Inferior parietal cortex (tissue), 1 donor: ENCODE results near the gene CEPT1.

Experiments used
- DNase-seq: peaks from one replicate; pipeline ENCODE4 v3.0.0-alpha.2; 2016; ENCODE audit errors: extremely low spot score

The CEPT1 gene

DNA sequence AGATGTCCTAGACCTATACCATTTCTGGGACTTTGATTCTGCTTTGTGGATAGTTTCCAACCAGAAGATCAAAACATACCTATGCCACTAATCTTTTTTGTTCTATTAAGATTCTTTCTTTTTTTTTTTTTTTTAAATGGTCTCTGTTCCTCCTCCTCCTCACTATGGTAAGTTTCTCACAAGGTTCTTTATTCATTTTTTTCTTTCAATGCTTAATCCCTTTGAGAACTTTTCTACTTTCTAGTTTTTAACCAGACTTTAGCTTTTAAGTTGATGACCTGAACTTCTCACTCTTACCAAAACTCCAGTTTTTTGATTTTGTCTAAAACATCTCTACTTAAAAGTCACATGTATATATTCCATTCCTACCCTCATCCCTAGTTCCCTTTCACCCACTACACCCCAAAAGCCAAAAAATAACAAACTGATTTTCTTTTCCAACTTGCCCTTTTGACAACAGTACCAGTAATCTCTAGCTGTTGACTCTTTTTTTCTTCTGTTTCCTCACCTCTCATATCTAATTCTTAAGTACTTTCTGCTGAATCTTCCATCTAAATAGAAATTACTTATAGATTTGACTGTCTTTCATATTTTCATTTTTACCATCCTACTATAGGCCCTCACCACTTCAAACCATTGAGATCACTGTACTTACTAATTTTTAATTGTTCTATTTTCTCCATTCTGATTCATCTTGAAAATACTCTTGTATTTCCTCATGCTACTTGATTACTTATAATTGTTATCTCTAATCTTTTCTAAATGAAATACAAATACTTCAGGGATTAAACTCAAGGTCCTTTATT, 6.1 kb downstream of the CEPT1 start:
- DNase-seq: no peak

- no peak for DNase-seq
Observed at GRCh38 chr1:111147948-111148347, 7.9 kb downstream of the CEPT1 start.

- DNase-seq: no peak
Observed at GRCh38 chr1:111148376-111148881, 8.4 kb downstream of the CEPT1 start.

- DNase-seq: no peak
Observed at GRCh38 chr1:111151838-111152237, 11.8 kb downstream of the CEPT1 start.

- DNase-seq: no peak
Observed at GRCh38 chr1:111154021-111154999, 14.3 kb downstream of the CEPT1 start.

DNA sequence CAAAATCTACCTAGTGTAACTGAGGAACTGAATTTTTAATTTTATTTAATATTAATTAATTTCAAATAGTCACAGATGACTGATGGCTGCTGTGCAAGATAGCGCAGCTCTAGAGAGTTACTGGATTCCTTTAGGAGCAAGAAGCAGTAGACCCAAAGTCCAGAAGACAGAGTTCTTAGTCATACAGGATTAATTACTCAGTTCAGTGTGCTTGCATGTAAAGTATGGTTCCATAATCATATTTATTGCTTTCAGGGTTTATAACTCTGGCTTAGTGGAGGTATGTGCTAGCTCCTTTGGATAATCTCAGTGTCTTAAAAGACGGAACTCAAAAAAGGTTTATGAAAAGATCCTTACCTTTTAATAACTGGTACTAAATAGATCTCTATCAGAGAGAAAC, 17.4 kb downstream of the CEPT1 start:
- no peak for DNase-seq

DNA sequence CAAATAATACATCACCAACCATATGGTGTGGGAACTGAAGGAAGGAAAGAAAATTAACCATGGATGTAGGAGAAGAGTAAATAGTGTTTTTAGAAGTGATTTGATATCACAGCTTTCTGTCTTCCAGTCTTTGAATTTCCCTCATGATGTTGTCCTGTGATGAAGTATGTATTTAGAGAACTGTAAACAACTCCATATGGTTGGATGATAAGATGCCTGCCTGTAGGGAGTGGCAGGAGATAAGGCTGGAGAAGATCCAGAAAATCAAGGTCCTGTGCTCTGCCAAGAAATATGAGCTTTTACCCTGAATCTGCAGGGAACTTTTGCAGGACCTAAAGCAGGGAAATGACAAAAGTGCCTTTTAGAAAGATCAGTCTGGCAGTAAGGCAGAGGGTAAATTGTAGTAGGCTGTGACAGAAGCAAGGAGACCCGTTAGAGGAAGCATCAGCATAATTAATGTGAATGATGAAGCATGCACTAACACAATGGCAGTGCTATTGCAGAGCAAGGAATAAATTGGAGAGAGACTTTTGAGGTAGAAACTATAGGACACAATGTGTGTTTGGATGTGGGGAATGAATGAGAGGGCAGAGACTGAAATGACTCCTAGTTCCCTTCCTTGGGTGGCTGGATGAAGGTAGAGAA, 21.9 kb downstream of the CEPT1 start:
- DNase-seq: no peak

DNA sequence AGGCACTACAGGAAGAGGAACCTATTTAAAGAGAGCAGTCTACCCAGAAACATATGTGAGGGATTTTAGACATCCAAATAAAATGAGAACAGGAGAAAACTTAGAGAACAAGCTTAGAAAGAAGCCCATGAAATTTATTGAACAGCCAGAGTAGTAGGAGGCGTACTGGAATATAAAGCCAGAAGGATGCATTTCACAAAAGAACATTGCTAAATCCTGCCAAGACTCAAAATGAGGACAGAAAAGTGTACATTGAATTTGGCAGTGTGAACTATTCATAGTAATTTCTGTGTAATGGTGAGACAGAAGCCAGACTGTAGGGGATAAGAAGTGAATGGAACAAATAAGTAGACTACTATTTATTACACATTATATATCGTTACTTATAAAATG, 22.5 kb downstream of the CEPT1 start:
- peak; percentile 36 for DNase-seq

GRCh38 chr1:111163363-111163762, 23.3 kb downstream of the CEPT1 start:
- DNase-seq: no peak

DNA sequence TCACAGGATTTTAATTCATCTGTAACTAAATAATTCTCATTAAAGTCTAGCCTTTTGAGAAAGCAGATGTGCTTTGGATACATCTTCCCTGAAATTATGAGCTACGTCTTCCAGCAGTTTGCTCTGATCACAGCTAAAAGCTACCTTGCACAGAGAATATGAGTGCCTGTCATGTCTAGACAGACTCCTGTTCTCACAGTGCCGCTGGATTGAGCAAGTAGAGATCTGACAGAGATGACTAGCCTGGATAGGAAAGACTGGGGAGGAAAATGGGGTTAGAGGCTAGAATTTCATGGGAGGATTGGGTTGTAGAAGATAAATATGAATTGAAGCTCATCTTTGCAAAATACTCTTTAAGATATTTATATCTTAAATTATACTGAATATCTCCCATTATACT, 24.1 kb downstream of the CEPT1 start:
- no peak for DNase-seq

DNA sequence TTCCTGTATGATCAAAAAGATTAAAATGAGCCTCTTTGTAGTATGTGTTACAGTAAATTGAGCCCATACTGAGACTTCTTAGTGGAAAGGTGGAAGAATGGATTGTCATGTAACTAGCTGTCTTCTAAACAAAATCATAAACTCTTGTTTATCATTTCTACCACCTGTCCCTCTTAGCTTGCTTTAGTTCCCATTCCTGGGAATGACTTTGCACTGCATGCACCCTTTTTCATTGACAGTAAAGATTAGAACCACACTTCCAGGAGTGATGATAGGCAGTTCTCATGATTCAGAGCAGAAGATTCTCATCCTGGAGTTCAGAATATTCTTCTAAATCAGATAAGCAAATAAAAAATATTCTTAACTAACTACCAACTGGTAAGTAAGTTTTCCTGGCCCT, 32.4 kb downstream of the CEPT1 start:
- no peak for DNase-seq

- DNase-seq: peak; percentile 10
Observed at GRCh38 chr1:111174070-111174469, 34.0 kb downstream of the CEPT1 start.

GRCh38 chr1:111175349-111175748, 35.3 kb downstream of the CEPT1 start:
- no peak for DNase-seq

GRCh38 chr1:111176678-111177077, 36.7 kb downstream of the CEPT1 start:
- no peak for DNase-seq

DNA sequence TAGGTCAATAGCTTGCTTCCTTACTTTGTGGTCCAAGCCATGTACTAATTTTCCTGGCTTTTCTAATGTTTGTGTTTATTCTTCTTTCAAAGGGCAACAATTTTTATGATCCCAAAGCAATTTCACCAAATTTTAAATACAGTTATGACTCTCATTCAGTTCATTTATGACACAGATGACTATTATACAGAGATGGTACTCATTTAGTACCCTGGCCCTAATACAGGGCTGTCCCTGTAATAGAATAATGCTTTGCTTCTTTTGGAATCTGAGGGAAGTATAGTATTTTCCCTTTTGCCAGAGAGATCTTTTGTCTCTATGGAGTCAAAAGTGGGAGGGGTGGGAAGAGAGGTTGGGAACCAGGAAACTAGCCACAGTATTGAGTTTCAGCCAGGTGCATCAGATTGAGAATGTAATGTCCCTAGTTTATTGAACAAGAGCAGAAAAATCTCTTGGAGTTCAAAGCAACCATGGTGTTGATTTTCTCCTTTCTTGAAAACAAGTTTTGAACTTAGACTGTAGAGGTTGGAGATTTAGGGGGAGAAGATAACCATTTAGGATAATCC, 40.0 kb downstream of the CEPT1 start:
- no peak for DNase-seq

- no peak for DNase-seq
Observed at GRCh38 chr1:111182052-111182451, 42.0 kb downstream of the CEPT1 start.

GRCh38 chr1:111183308-111184069, 43.5 kb downstream of the CEPT1 start:
- no peak for DNase-seq

DNA sequence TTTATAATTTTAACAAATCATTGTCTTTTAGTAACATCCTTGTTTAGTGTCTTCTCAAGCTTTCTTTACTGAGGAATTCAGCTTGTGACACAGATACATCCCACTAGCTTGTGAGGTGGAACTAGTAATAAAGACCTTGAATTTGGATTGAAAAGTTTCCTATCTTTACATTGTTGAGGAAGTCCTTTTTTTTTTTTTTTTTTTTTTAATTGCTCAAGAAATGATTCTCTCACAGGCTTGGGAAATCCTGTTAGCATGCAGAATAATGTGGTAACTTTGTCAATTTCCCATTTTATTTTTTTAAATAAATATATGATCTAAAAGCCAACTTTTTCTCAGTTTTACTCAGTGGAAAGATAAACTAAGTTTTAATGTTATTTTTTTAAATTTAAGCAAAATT, 44.6 kb downstream of the CEPT1 start:
- DNase-seq: no peak

- no peak for DNase-seq
Observed at GRCh38 chr1:111190931-111191451, 51.0 kb downstream of the CEPT1 start.

DNA sequence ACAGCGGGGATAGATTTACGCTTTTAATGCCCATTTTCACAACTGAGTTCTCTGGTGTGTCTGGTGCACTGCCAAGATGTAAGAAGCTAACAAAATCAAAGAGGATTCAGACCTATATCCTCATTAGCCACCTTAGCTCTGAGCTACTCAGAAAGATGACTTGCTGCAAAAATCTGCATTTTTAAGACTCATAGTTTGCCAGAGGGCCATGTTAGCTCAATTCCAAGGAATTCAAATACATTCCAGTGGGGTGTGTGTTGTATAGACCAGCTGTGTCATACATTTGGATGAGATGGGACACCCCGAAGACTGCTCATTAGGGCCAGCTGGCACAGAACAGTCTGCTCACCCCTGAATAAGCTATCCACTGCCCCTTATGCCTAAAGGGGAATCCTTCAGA, 51.5 kb downstream of the CEPT1 start:
- no peak for DNase-seq

DNA sequence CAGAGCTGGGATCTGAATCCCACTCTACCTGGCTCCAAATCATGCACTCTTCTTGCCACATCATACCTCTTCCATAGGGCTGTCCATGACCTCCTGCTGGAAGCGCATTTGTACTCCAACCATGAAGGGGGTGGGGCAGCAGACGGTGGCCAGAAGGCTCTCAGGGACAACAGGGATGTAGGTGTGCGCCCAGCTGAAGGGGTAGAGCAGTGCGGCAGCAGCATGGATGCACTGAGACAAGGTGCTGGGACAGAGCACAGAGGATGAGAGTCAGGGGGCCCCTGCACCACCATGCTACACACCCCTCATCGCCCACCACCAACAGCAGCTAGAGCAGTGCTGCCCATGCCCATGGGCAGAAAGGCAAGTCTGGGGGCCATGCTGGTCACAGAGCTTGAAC, 52.1 kb downstream of the CEPT1 start:
- DNase-seq: no peak
